Lower lobe of right lung (tissue), 2 donors: ENCODE measurements around the gene VGF. TPM values are rescaled to one million over a fixed set of nuclear protein-coding genes. Genes with fewer than 3 reads are reported as not detected.

Experiments
- ATAC-seq, 2 donors: fragments of 200-7000 bp; cut with Tn5 transposase; one replicate each; pipeline ENCODE4 v1.9.1; 2020 to 2022; ENCODE audit warnings: mild to moderate bottlenecking in 2 of 2, moderate library complexity in 2 of 2
- DNase-seq: peaks from one replicate; pipeline ENCODE4 v3.0.0-alpha.2; 2020
- H3K27ac ChIP-seq: fragments of 200-600 bp; one replicate; pipeline ENCODE4 v1.8.0; 2022
- H3K27me3 ChIP-seq: fragments of 200-600 bp; one replicate; pipeline ENCODE4 v1.8.0; 2022; ENCODE audit warnings: low read depth
- H3K36me3 ChIP-seq: fragments of 200-600 bp; one replicate; pipeline ENCODE4 v1.8.0; 2022; ENCODE audit warnings: mild to moderate bottlenecking
- H3K4me1 ChIP-seq: fragments of 200-600 bp; one replicate; pipeline ENCODE4 v1.8.0; 2022
- H3K4me3 ChIP-seq: fragments of 200-600 bp; one replicate; pipeline ENCODE4 v1.8.0; 2022; ENCODE audit warnings: mild to moderate bottlenecking
- H3K9me3 ChIP-seq: fragments of 200-600 bp; one replicate; pipeline ENCODE4 v1.8.0; 2022
- intact Hi-C: fragments of 100-400 bp; cut with DNase I; formaldehyde crosslinking; loops from one replicate; pipeline ENCODE4 v1.11.0; 2022
- total RNA-seq: library from RNA; stranded (reverse); fragmentation: NEBNext Ultra II Directional; extraction: Animal tissue kit (Norgen Biotek cat#: 25700); gene quantifications from one replicate; pipeline ENCODE4 v1.2.1, GENCODE V29; 2021
- TF ChIP-seq, protein P1 (sequence below): fragments of 200-600 bp; IDR thresholded peaks from one replicate; pipeline ENCODE4 v1.8.0; 2022; ENCODE audit warnings: antibody characterized with exemption, mild to moderate bottlenecking
- donor health status: DM: no; HTN: yes; CAD: no; lungs with severe emphysema.

Gene VGF
- total RNA-seq, 1 donor from 2014 or later = 0.15 TPM

- intact Hi-C loops = no loop called here
- TF ChIP-seq, protein P1, sequence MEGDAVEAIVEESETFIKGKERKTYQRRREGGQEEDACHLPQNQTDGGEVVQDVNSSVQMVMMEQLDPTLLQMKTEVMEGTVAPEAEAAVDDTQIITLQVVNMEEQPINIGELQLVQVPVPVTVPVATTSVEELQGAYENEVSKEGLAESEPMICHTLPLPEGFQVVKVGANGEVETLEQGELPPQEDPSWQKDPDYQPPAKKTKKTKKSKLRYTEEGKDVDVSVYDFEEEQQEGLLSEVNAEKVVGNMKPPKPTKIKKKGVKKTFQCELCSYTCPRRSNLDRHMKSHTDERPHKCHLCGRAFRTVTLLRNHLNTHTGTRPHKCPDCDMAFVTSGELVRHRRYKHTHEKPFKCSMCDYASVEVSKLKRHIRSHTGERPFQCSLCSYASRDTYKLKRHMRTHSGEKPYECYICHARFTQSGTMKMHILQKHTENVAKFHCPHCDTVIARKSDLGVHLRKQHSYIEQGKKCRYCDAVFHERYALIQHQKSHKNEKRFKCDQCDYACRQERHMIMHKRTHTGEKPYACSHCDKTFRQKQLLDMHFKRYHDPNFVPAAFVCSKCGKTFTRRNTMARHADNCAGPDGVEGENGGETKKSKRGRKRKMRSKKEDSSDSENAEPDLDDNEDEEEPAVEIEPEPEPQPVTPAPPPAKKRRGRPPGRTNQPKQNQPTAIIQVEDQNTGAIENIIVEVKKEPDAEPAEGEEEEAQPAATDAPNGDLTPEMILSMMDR = no peak
- H3K27me3 ChIP-seq = peaks cover 79% of the 10 kb centered on the region
- H3K27ac ChIP-seq = no peak within 1 kb of the TSS
- H3K36me3 ChIP-seq = no peaks in the 10 kb centered on the region
- no peak for DNase-seq
- H3K4me1 ChIP-seq = peaks cover 7% of the 10 kb centered on the region
- H3K9me3 ChIP-seq = no peaks in the 10 kb centered on the region
- no peak for ATAC-seq
- H3K4me3 ChIP-seq = no peak within 1 kb of the TSS
Observed at GRCh38 chr7:101180130-101180755, 14.9 kb upstream of the VGF start, which contains the start of gene NAT16. TSS of gene NAT16 (minus strand) at chr7:101180293. CDS start at chr7:101174807, 5,486 bp downstream.

GRCh38 chr7:101179713-101180112 lies 14.3 kb upstream of the VGF start:
- Histone ChIP-seq H3K36me3 (no peaks in the 10 kb centered on the region), H3K9me3 (no peaks in the 10 kb centered on the region), H3K27ac (no peak overlapping the region), H3K4me3 (no peak overlapping the region), H3K4me1 (peaks cover 7% of the 10 kb centered on the region), H3K27me3 (peaks cover 84% of the 10 kb centered on the region)
- TF ChIP-seq, protein P1 = no peak
- intact Hi-C loops = no loop called here
- ATAC-seq (no peak), DNase-seq (no peak)

- no peak for ATAC-seq
- TF ChIP-seq, protein P1 = no peak
- intact Hi-C loops = no loop called here
Observed at GRCh38 chr7:101179117-101179516, 13.7 kb upstream of the VGF start.

GRCh38 chr7:101177644-101178043 lies 12.3 kb upstream of the VGF start:
- no peak for ATAC-seq
- peaks cover 95% of the 10 kb centered on the region for H3K27me3 ChIP-seq
- H3K9me3 ChIP-seq = no peaks in the 10 kb centered on the region
- no peaks in the 10 kb centered on the region for H3K36me3 ChIP-seq
- peaks cover 20% of the 10 kb centered on the region for H3K4me1 ChIP-seq
- H3K4me3 ChIP-seq = no peak overlapping the region
- TF ChIP-seq, protein P1 = no peak
- intact Hi-C loops = no loop called here
- no peak overlapping the region for H3K27ac ChIP-seq
- no peak for DNase-seq

More at GRCh38 chr7:101179117-101179516, 13.7 kb upstream of the VGF start:
- H3K36me3 ChIP-seq = no peaks in the 10 kb centered on the region
- H3K9me3 ChIP-seq = no peaks in the 10 kb centered on the region
- H3K4me3 ChIP-seq = no peak overlapping the region
- H3K27me3 ChIP-seq = peaks cover 87% of the 10 kb centered on the region
- H3K27ac ChIP-seq = no peak overlapping the region
- no peak for DNase-seq
- peaks cover 7% of the 10 kb centered on the region for H3K4me1 ChIP-seq

DNA sequence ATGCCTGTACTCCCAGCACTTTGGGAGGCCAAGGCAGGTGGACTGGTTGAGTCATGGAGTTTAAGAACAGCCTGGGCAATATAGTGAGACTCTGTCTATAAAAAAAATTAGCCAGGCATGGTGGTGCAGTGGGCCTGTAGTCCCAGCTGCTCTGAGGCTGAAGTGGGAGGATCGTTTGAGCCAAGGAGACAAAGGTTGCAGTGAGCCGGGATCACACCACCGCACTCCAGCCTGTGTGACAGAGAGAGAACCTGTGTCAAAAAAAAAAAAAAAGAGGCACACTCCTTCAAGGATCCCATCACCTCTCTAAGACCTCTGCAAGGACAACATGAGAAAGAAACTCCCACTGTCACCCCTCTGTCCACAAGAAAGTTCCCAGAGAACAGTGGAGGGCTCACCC lies 10.3 kb upstream of the VGF start:
- intact Hi-C loops = no loop called here
- Histone ChIP-seq H3K4me1 (peaks cover 31% of the 10 kb centered on the region), H3K27me3 (peaks cover 99% of the 10 kb centered on the region), H3K27ac (no peak overlapping the region), H3K4me3 (no peak overlapping the region), H3K9me3 (no peaks in the 10 kb centered on the region), H3K36me3 (no peaks in the 10 kb centered on the region)
- TF ChIP-seq, protein P1 = no peak
- DNase-seq (no peak), ATAC-seq (no peak)
